Measurements from ENCODE around the gene ZNF100. TPM values are rescaled to one million over a fixed set of nuclear protein-coding genes. Genes with fewer than 3 reads are reported as not detected.

The ZNF100 gene
- total and polyA plus RNA-seq, 2 donors (not counting 1 experiment from before 2014, with no cell fraction given) = 2.3 to 2.4 TPM

DNA sequence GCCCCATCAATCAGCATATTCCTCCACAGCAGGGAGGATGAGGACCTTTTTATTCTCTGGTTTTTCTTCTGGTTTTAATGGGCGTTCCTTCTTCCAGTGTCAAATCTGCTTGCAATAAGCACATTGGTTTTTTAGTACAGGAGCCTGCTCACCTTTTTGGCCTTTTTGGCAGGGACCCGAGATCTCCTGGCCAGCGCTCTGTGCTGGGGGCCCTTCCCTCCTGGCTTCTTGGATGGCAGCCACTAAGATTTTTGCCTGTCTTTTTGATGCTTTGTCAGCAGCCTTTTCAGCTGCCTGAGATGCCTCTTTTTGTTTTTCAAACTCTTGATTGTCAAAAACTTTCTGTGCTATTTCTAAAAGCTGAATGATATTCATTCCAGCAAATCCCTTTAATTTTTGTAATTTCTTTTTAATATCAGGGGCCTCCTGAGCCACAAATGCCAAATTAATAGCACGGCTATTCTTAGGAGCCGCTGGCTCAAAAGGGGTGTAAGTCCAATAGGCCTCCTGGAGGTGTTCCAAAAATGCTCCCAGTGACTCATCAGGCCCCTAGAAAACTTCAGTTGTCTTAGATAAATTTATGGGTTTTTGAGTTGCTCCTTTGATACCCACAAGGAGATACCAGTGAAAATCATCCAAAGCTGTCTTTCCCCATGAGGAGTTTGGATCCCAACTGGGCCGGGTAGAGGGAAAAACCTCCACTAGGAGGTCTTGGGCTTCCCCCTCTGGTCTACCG is 73.0 kb downstream of the ZNF100 start:
- no peak overlapping the region for H3K27ac ChIP-seq (ENCODE audit: insufficient read depth, low read length)
- no peaks in the 10 kb centered on the region for H3K36me3 ChIP-seq (ENCODE audit: control insufficient read depth, insufficient read depth, low read length)
- H3K9ac ChIP-seq (ENCODE audit: insufficient read depth, low read length) = no peak overlapping the region
- no peaks in the 10 kb centered on the region for H3K27me3 ChIP-seq (ENCODE audit: control insufficient read depth, insufficient read depth, low read length)
- TF ChIP-seq, protein P1, sequence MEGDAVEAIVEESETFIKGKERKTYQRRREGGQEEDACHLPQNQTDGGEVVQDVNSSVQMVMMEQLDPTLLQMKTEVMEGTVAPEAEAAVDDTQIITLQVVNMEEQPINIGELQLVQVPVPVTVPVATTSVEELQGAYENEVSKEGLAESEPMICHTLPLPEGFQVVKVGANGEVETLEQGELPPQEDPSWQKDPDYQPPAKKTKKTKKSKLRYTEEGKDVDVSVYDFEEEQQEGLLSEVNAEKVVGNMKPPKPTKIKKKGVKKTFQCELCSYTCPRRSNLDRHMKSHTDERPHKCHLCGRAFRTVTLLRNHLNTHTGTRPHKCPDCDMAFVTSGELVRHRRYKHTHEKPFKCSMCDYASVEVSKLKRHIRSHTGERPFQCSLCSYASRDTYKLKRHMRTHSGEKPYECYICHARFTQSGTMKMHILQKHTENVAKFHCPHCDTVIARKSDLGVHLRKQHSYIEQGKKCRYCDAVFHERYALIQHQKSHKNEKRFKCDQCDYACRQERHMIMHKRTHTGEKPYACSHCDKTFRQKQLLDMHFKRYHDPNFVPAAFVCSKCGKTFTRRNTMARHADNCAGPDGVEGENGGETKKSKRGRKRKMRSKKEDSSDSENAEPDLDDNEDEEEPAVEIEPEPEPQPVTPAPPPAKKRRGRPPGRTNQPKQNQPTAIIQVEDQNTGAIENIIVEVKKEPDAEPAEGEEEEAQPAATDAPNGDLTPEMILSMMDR (conservative IDR thresholded peaks at IDR 0.05 in 1 of 2, IDR thresholded peaks at IDR 0.05 in 1 of 2; ENCODE audit: low read depth in 1 of 2, low read length in 2 of 2) = no peak
- TF ChIP-seq EZH2 (IDR thresholded peaks at IDR 0.05; ENCODE audit: low read length, missing control alignments) = no peak
- no peak overlapping the region for H2AFZ ChIP-seq (ENCODE audit: low read length)
- DNase-seq (ENCODE audit: low read depth in 2 of 2) = no peak
- no peak overlapping the region for H3K4me3 ChIP-seq (replicated peaks in 1 of 4; ENCODE audit: control extremely low read depth in 1 of 4, insufficient read depth in 1 of 4, low read depth in 3 of 4, low read length in 4 of 4)
- H3K9me3 ChIP-seq (ENCODE audit: control insufficient read depth, insufficient read depth, low read depth, low read length) = no peaks in the 10 kb centered on the region
- H3K79me2 ChIP-seq (ENCODE audit: control insufficient read depth, insufficient read depth, low read length) = no peaks in the 10 kb centered on the region
- no peaks in the 10 kb centered on the region for H4K20me1 ChIP-seq (ENCODE audit: control insufficient read depth, extremely low read depth, insufficient read depth, low read length)
- H3K4me1 ChIP-seq (ENCODE audit: control insufficient read depth, extremely low read depth, insufficient read depth, low read length) = no peaks in the 10 kb centered on the region
- no peak overlapping the region for H3K4me2 ChIP-seq (ENCODE audit: extremely low read depth, insufficient read depth, low read length)

DNA sequence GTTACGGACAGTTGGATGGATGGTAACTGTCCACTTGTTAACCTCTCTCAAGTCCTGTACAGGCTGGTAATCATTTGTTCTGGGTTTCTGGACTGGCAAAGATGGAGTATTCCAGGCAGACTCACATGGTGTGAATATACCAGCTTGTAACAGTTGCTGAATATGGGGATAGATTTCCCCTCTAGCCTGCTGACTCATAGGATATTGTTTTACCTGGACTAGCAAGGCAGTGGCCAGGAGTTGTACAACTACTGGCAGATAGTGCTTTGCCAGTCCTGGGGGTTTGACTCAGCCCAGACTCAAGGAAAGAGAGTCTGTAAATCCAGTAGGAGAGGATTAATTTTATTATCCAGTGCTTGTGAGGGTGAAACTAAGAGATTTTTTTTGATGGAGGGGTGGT is 74.0 kb downstream of the ZNF100 start:
- Histone ChIP-seq H3K4me2 (ENCODE audit: extremely low read depth, insufficient read depth, low read length) (no peak overlapping the region), H3K9me3 (ENCODE audit: control insufficient read depth, insufficient read depth, low read depth, low read length) (no peaks in the 10 kb centered on the region), H4K20me1 (ENCODE audit: control insufficient read depth, extremely low read depth, insufficient read depth, low read length) (no peaks in the 10 kb centered on the region), H3K79me2 (ENCODE audit: control insufficient read depth, insufficient read depth, low read length) (no peaks in the 10 kb centered on the region), H3K4me1 (ENCODE audit: control insufficient read depth, extremely low read depth, insufficient read depth, low read length) (no peaks in the 10 kb centered on the region), H2AFZ (ENCODE audit: low read length) (no peak overlapping the region), H3K4me3 (replicated peaks in 1 of 4; ENCODE audit: control extremely low read depth in 1 of 4, insufficient read depth in 1 of 4, low read depth in 3 of 4, low read length in 4 of 4) (no peak overlapping the region), H3K36me3 (ENCODE audit: control insufficient read depth, insufficient read depth, low read length) (no peaks in the 10 kb centered on the region), H3K27ac (ENCODE audit: insufficient read depth, low read length) (no peak overlapping the region), H3K9ac (ENCODE audit: insufficient read depth, low read length) (no peak overlapping the region), H3K27me3 (ENCODE audit: control insufficient read depth, insufficient read depth, low read length) (no peaks in the 10 kb centered on the region)
- TF ChIP-seq EZH2 (IDR thresholded peaks at IDR 0.05; ENCODE audit: low read length, missing control alignments) = no peak
- TF ChIP-seq, protein P1 (conservative IDR thresholded peaks at IDR 0.05 in 1 of 2, IDR thresholded peaks at IDR 0.05 in 1 of 2; ENCODE audit: low read depth in 1 of 2, low read length in 2 of 2) = no peak
- DNase-seq (ENCODE audit: low read depth in 2 of 2) = no peak

DNA sequence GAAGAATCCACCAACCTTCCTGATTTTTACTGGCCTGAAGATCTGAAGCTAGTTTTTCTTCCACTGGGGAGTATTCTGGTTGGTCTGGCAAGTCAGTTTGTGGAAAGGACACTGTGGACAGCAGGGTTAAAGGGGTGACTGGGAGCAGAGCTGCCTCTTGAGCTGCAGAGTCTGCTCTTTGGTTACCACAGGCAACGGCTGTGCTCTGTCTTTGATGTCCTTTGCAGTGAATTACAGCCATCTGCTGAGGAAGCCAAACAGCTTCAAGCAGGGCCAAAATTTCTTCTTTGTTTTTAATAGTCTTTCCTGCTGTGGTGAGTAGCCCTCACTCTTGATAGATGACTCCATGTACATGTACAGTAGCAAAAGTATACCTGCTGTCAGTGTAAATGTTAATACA is 75.7 kb downstream of the ZNF100 start:
- Histone ChIP-seq H3K27ac (ENCODE audit: insufficient read depth, low read length) (no peak overlapping the region), H3K4me2 (ENCODE audit: extremely low read depth, insufficient read depth, low read length) (no peak overlapping the region), H3K79me2 (ENCODE audit: control insufficient read depth, insufficient read depth, low read length) (no peaks in the 10 kb centered on the region), H3K36me3 (ENCODE audit: control insufficient read depth, insufficient read depth, low read length) (no peaks in the 10 kb centered on the region), H3K9ac (ENCODE audit: insufficient read depth, low read length) (no peak overlapping the region), H3K4me3 (replicated peaks in 1 of 4; ENCODE audit: control extremely low read depth in 1 of 4, insufficient read depth in 1 of 4, low read depth in 3 of 4, low read length in 4 of 4) (no peak overlapping the region), H3K4me1 (ENCODE audit: control insufficient read depth, extremely low read depth, insufficient read depth, low read length) (no peaks in the 10 kb centered on the region), H2AFZ (ENCODE audit: low read length) (no peak overlapping the region), H3K9me3 (ENCODE audit: control insufficient read depth, insufficient read depth, low read depth, low read length) (no peaks in the 10 kb centered on the region), H4K20me1 (ENCODE audit: control insufficient read depth, extremely low read depth, insufficient read depth, low read length) (no peaks in the 10 kb centered on the region), H3K27me3 (ENCODE audit: control insufficient read depth, insufficient read depth, low read length) (no peaks in the 10 kb centered on the region)
- no peak for DNase-seq (ENCODE audit: low read depth in 2 of 2)
- TF ChIP-seq, protein P1 (conservative IDR thresholded peaks at IDR 0.05 in 1 of 2, IDR thresholded peaks at IDR 0.05 in 1 of 2; ENCODE audit: low read depth in 1 of 2, low read length in 2 of 2) = no peak
- TF ChIP-seq EZH2 (IDR thresholded peaks at IDR 0.05; ENCODE audit: low read length, missing control alignments) = no peak

All from fibroblast of lung (primary cell).